DND-41 (cell line): ENCODE results near the gene SBNO1.
A peak's percentile ranks its signal among the peaks of the same experiment; 100 is the strongest.

Source experiments
- ATAC-seq: fragments of 200-7000 bp; cut with Tn5 transposase; 3 replicates; pipeline ENCODE4 v1.9.1; 2021; ENCODE audit warnings: low read depth; ENCODE audit not compliant: insufficient read depth
- DNase-seq: peaks from one replicate; pipeline ENCODE4 v3.0.0-alpha.2; 2020
- H2AFZ ChIP-seq: 2 replicates; pipeline ENCODE4 v1.6.0; 2012; ENCODE audit warnings: low read depth, low read length
- H3K27ac ChIP-seq: 2 replicates; pipeline ENCODE4 v1.5.1; 2012; ENCODE audit warnings: low read length, inconsistent platforms
- H3K27me3 ChIP-seq: fragments of 200-600 bp; sonication (generic); 2 replicates; pipeline ENCODE4 v1.6.0; 2012; ENCODE audit warnings: low read length, mild to moderate bottlenecking, inconsistent platforms; ENCODE audit not compliant: insufficient read depth, poor library complexity
- H3K36me3 ChIP-seq: 2 replicates; pipeline ENCODE4 v1.5.1; 2012; ENCODE audit warnings: low read length, inconsistent platforms; ENCODE audit not compliant: insufficient read depth
- H3K4me1 ChIP-seq: 2 replicates; pipeline ENCODE4 v1.5.1; 2012; ENCODE audit warnings: mild to moderate bottlenecking, low read length; ENCODE audit not compliant: insufficient read depth
- H3K4me2 ChIP-seq: 2 replicates; pipeline ENCODE4 v1.6.0; 2012; ENCODE audit warnings: mild to moderate bottlenecking, moderate library complexity, low read length, inconsistent platforms; ENCODE audit not compliant: insufficient read depth
- H3K4me3 ChIP-seq, 2 experiments: fragments of 200-600 bp in 1 of 2; shearing (Covaris generic) in 1 of 2; 2 replicates each; pipeline ENCODE4 v1.5.1; 2012 to 2016; ENCODE audit warnings: inconsistent platforms in 2 of 2, low read length in 2 of 2, mild to moderate bottlenecking in 2 of 2, low read depth in 1 of 2, moderate library complexity in 1 of 2
- H3K79me2 ChIP-seq: 2 replicates; pipeline ENCODE4 v1.6.0; 2012; ENCODE audit warnings: low read length, inconsistent platforms; ENCODE audit not compliant: insufficient read depth
- H3K9ac ChIP-seq: 2 replicates; pipeline ENCODE4 v1.6.0; 2012; ENCODE audit warnings: low read depth, mild to moderate bottlenecking, inconsistent platforms, low read length, moderate library complexity
- H3K9me3 ChIP-seq: 2 replicates; pipeline ENCODE4 v1.5.1; 2012; ENCODE audit warnings: low read length, moderate library complexity, mild to moderate bottlenecking, inconsistent platforms; ENCODE audit not compliant: insufficient read depth, severe bottlenecking
- H4K20me1 ChIP-seq: 2 replicates; pipeline ENCODE4 v1.6.0; 2012; ENCODE audit warnings: low read length; ENCODE audit not compliant: insufficient read depth
- EZH2 ChIP-seq: IDR thresholded peaks from 3 replicates; pipeline ENCODE4 v1.6.1; 2012; ENCODE audit warnings: borderline replicate concordance, low read depth, mild to moderate bottlenecking, moderate library complexity, low read length, inconsistent platforms; ENCODE audit not compliant: severe bottlenecking
- TF ChIP-seq, protein P1 (sequence below): IDR thresholded peaks from 2 replicates; pipeline ENCODE4 v1.5.1; 2012; ENCODE audit warnings: borderline replicate concordance, low read length, moderate library complexity, mild to moderate bottlenecking; ENCODE audit not compliant: poor library complexity, severe bottlenecking; ENCODE audit errors: extremely low read depth

SBNO1 gene

DNA sequence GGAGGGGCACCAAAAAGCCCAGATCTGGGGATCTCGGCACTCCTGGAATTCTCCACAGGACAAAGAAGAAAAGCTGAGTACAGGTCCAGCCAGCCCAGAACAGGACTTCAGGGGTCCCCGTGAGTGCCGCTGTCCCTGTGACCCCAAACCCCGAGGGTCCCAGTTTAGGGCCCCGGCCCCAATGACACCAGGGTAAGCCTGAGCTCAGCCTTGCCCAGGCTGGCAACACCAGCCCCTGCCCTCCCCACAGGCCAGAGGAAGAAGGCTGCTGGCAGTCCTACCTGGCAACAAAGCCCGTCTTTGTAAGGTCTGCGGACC, 94.8 kb downstream of the SBNO1 start:
- H3K27ac ChIP-seq = no peak overlapping the region
- peaks cover 30% of the 10 kb centered on the region for H3K4me1 ChIP-seq
- H2AFZ ChIP-seq = no peak overlapping the region
- no peaks in the 10 kb centered on the region for H3K27me3 ChIP-seq
- TF ChIP-seq, protein P1, sequence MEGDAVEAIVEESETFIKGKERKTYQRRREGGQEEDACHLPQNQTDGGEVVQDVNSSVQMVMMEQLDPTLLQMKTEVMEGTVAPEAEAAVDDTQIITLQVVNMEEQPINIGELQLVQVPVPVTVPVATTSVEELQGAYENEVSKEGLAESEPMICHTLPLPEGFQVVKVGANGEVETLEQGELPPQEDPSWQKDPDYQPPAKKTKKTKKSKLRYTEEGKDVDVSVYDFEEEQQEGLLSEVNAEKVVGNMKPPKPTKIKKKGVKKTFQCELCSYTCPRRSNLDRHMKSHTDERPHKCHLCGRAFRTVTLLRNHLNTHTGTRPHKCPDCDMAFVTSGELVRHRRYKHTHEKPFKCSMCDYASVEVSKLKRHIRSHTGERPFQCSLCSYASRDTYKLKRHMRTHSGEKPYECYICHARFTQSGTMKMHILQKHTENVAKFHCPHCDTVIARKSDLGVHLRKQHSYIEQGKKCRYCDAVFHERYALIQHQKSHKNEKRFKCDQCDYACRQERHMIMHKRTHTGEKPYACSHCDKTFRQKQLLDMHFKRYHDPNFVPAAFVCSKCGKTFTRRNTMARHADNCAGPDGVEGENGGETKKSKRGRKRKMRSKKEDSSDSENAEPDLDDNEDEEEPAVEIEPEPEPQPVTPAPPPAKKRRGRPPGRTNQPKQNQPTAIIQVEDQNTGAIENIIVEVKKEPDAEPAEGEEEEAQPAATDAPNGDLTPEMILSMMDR = no peak
- TF ChIP-seq EZH2 = no peak
- peaks cover 14% of the 10 kb centered on the region; the same call in 1 of the 2 replicates for H4K20me1 ChIP-seq
- ATAC-seq (no peak), DNase-seq (no peak)
- H3K79me2 ChIP-seq = peaks cover 47% of the 10 kb centered on the region
- H3K9me3 ChIP-seq = no peaks in the 10 kb centered on the region
- peaks cover 31% of the 10 kb centered on the region for H3K36me3 ChIP-seq
- H3K9ac ChIP-seq = peak overlapping the region; percentile 82; the same call in 1 of the 2 replicates
- H3K4me3 ChIP-seq = peak overlapping the region in 1 of 2 experiments; percentile 63; a peak in 1 of 4 replicates
- H3K4me2 ChIP-seq = peak overlapping the region; percentile 80

DNA sequence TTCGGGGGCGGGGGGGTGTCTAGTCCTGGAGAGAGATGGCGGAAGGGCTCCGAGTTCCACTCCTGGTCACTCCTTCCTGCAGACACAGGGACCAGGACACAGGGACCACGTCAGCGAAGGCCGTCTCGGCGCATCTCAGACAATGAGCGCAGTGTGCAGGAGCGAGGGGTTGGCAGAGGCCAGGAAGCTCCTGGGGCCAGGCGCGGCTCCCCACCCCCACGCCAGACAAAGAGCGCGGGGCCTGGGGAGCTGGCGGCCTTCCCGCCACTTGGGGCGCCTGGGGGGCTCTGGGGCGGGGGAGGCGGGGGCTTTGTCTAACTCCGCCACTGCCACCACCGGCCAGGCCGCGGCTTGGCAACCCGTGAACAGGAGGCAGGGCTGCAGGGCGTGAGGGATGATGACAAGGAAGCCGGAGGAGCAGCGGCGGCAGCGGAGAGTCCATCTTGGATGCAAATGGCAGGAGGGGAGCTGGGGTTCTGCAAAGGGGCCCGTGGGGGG, 95.2 kb downstream of the SBNO1 start:
- H3K9ac ChIP-seq = no peak overlapping the region; the same call in 1 of the 2 replicates
- DNase-seq = no peak
- no peaks in the 10 kb centered on the region for H3K27me3 ChIP-seq
- no peak overlapping the region for H3K27ac ChIP-seq
- TF ChIP-seq EZH2 = no peak
- TF ChIP-seq, protein P1 = no peak
- peaks cover 35% of the 10 kb centered on the region for H3K36me3 ChIP-seq
- no peaks in the 10 kb centered on the region for H3K9me3 ChIP-seq
- no peak overlapping the region for H2AFZ ChIP-seq
- ATAC-seq = no peak
- peaks cover 14% of the 10 kb centered on the region; the same call in 1 of the 2 replicates for H4K20me1 ChIP-seq
- peaks cover 47% of the 10 kb centered on the region for H3K79me2 ChIP-seq
- no peak overlapping the region for H3K4me3 ChIP-seq
- H3K4me1 ChIP-seq = peaks cover 30% of the 10 kb centered on the region
- H3K4me2 ChIP-seq = peak overlapping the region; percentile 3; the same call in 1 of the 2 replicates

DNA sequence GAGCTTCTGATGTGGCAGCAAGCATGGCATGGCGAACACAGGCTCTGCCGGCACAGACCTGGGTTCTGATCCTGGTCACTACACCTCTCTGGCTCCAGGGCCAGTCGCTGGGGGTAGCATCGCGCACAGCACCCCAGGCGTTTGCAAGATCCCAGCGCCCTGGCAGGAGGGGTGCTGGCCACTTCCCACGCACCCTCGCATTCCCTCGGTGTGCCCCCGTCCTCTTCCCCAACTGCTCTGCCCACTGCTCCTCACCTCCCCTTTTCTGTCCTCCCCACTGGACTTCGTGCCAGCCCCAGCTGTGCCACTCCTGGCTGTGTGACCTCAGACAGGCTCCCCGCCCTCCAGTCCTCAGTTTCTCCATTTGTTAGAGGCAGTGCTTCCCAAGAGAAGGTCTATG, 95.8 kb downstream of the SBNO1 start:
- H3K79me2 ChIP-seq = peaks cover 47% of the 10 kb centered on the region
- H3K9me3 ChIP-seq = no peaks in the 10 kb centered on the region
- no peak overlapping the region for H3K27ac ChIP-seq
- no peak for TF ChIP-seq EZH2
- TF ChIP-seq, protein P1 = no peak
- H3K9ac ChIP-seq = no peak overlapping the region
- H3K4me1 ChIP-seq = peaks cover 30% of the 10 kb centered on the region
- H3K4me3 ChIP-seq = no peak overlapping the region
- peaks cover 14% of the 10 kb centered on the region; the same call in 1 of the 2 replicates for H4K20me1 ChIP-seq
- no peaks in the 10 kb centered on the region for H3K27me3 ChIP-seq
- ATAC-seq (no peak), DNase-seq (no peak)
- peak overlapping the region; percentile 3; the same call in 1 of the 2 replicates for H3K4me2 ChIP-seq
- peaks cover 36% of the 10 kb centered on the region for H3K36me3 ChIP-seq
- H2AFZ ChIP-seq = no peak overlapping the region
